Endothelial cell of umbilical vein (primary cell): ENCODE measurements around the gene SLC2A1. TPM values are rescaled to one million over a fixed set of nuclear protein-coding genes. Genes with fewer than 3 reads are reported as not detected.
A peak's percentile ranks its signal among the peaks of the same experiment; 100 is the strongest.

Experiments used
- BruUV-seq: library from RNA; stranded (reverse); fragments of 400-500 nt; replicated peaks from 2 replicates; lab custom pipeline; 2021; lab: Mats Ljungman, UMichigan
- CTCF ChIA-PET: fragments of 300-600, 350-600 bp; sonication (Branson Sonifier 250); formaldehyde crosslinking; loops from one replicate; lab custom pipeline; 2021; ENCODE audit warnings: antibody characterized with exemption, inconsistent platforms; lab: Charles Lee
- POLR2A ChIA-PET: fragments of 300-600, 350-600 bp; sonication (Branson Sonifier 250); formaldehyde crosslinking; loops from one replicate; lab custom pipeline; 2021; ENCODE audit warnings: antibody characterized with exemption, inconsistent platforms; lab: Charles Lee
- DNase-seq: peaks from one replicate; pipeline ENCODE4 v3.0.0-alpha.2; 2011; ENCODE audit warnings: low read depth, low spot score
- FAIRE-seq: peaks from 2 replicates; lab custom pipeline; 2011; peaks lifted over from hg19 to GRCh38; lab: Jason Lieb, UNC
- H2AFZ ChIP-seq: 2 replicates; pipeline ENCODE4 v1.6.0; 2012; ENCODE audit warnings: low read depth, low read length, control low read depth, inconsistent platforms
- H3K27ac ChIP-seq: 2 replicates; pipeline ENCODE4 v1.5.1; 2011; ENCODE audit warnings: low read depth, mild to moderate bottlenecking, control low read depth, low read length, moderate library complexity; ENCODE audit not compliant: insufficient read depth
- H3K27me3 ChIP-seq, 2 experiments: 2 replicates each; pipeline versions ENCODE4 v1.6.0 to v1.6.1; 2011; ENCODE audit warnings: low read length in 2 of 2, mixed read lengths in 1 of 2; ENCODE audit not compliant: control insufficient read depth in 2 of 2, insufficient read depth in 2 of 2
- H3K36me3 ChIP-seq, 2 experiments: 2 replicates in 1 of 2; 3 replicates in 1 of 2; pipeline ENCODE4 v1.5.1; 2011; ENCODE audit warnings: low read length in 2 of 2, mild to moderate bottlenecking in 1 of 2, moderate library complexity in 1 of 2; ENCODE audit not compliant: control insufficient read depth in 2 of 2, insufficient read depth in 2 of 2; ENCODE audit errors: extremely low read depth in 1 of 2
- H3K4me1 ChIP-seq: 3 replicates; pipeline ENCODE4 v1.5.1; 2011; ENCODE audit warnings: mild to moderate bottlenecking, low read length; ENCODE audit not compliant: control insufficient read depth, insufficient read depth; ENCODE audit errors: extremely low read depth
- H3K4me2 ChIP-seq: 2 replicates; pipeline ENCODE4 v1.6.1; 2011; ENCODE audit warnings: low read length, control low read depth, mixed read lengths; ENCODE audit not compliant: insufficient read depth
- H3K4me3 ChIP-seq, 3 experiments: fragments of 200-600 bp in 1 of 3; sonication (generic), shearing (Covaris generic) in 1 of 3; replicated peaks in 1 of 3; 2 replicates each; pipeline ENCODE4 v1.5.1; 2011 to 2016; ENCODE audit warnings: control low read depth in 3 of 3, low read length in 3 of 3, mild to moderate bottlenecking in 2 of 3, inconsistent platforms in 1 of 3, low read depth in 1 of 3, moderate library complexity in 1 of 3; ENCODE audit not compliant: insufficient read depth in 1 of 3
- H3K79me2 ChIP-seq: 2 replicates; pipeline ENCODE4 v1.6.0; 2012; ENCODE audit warnings: low read length, inconsistent platforms; ENCODE audit not compliant: control insufficient read depth, insufficient read depth
- H3K9ac ChIP-seq: replicated peaks from 2 replicates; pipeline ENCODE3; 2011; ENCODE audit warnings: low read length, control low read depth; ENCODE audit not compliant: insufficient read depth; ENCODE audit errors: extremely low read depth
- H3K9me1 ChIP-seq: replicated peaks from 3 replicates; pipeline ENCODE4 v1.6.0; 2011; ENCODE audit warnings: mild to moderate bottlenecking, low read length; ENCODE audit not compliant: control insufficient read depth, insufficient read depth; ENCODE audit errors: extremely low read depth
- H3K9me3 ChIP-seq: replicated peaks from 2 replicates; pipeline ENCODE4 v1.5.1; 2012; ENCODE audit warnings: low read length, inconsistent platforms; ENCODE audit not compliant: control insufficient read depth, insufficient read depth
- H4K20me1 ChIP-seq: replicated peaks from 2 replicates; pipeline ENCODE3; 2011; ENCODE audit warnings: mild to moderate bottlenecking, low read length; ENCODE audit not compliant: control insufficient read depth, insufficient read depth; ENCODE audit errors: extremely low read depth
- EZH2 ChIP-seq: IDR thresholded peaks from 2 replicates; pipeline ENCODE4 v1.6.1; 2012; ENCODE audit warnings: borderline replicate concordance, low read depth, mild to moderate bottlenecking, moderate library complexity, low read length, inconsistent platforms; ENCODE audit not compliant: severe bottlenecking
- FOS ChIP-seq: IDR thresholded peaks from 2 replicates; pipeline ENCODE4 v1.6.1; 2011; ENCODE audit warnings: mild to moderate bottlenecking, low read length, moderate library complexity, borderline replicate concordance; ENCODE audit not compliant: insufficient read depth
- GATA2 ChIP-seq: IDR thresholded peaks from 2 replicates; pipeline ENCODE4 v1.7.0; 2011; ENCODE audit warnings: low read depth, mild to moderate bottlenecking, moderate library complexity, mixed read lengths, low read length; ENCODE audit not compliant: insufficient read length, insufficient read depth
- JUN ChIP-seq: IDR thresholded peaks from 2 replicates; pipeline ENCODE4 v1.6.1; 2011; ENCODE audit warnings: borderline replicate concordance, low read depth; ENCODE audit not compliant: insufficient read length, insufficient read depth
- MAX ChIP-seq: IDR thresholded peaks from 2 replicates; pipeline ENCODE4 v1.6.1; 2011; ENCODE audit not compliant: insufficient read depth, insufficient read length
- MYC ChIP-seq: IDR thresholded peaks from one replicate; pipeline ENCODE4 v1.6.1; 2011; ENCODE audit warnings: mild to moderate bottlenecking, low read depth, low read length
- POLR2A ChIP-seq: IDR thresholded peaks from 2 replicates; pipeline ENCODE4 v1.6.1; 2012; ENCODE audit warnings: low read depth, mild to moderate bottlenecking, control low read depth, low read length
- POLR2AphosphoS5 ChIP-seq: IDR thresholded peaks from 2 replicates; pipeline ENCODE4 v1.6.1; 2012; ENCODE audit warnings: low read depth, mild to moderate bottlenecking, control low read depth, low read length, moderate library complexity; ENCODE audit not compliant: insufficient read depth
- dilution Hi-C: fragments of 300-500 bp; cut with MboI; formaldehyde crosslinking; loops from one replicate; pipeline ENCODE4 v1.15.0; 2019; ENCODE audit warnings: low sequenced_read_pairs; ENCODE audit not compliant: extremely low pct_ligation_motif_present
- intact Hi-C: fragments of 100-400 bp; cut with micrococcal nuclease; formaldehyde crosslinking; loops from one replicate; pipeline ENCODE4 v1.10.0; 2022
- polyA plus RNA-seq, 4 experiments: library from polyadenylated mRNA; depleted of rRNA in 3 of 4; stranded (reverse) in 3 of 4; unstranded in 1 of 4; fragments of >200 nt; gene quantifications; 2 replicates each; pipeline versions ENCODE4 v1.2.1 to v1.2.3, GENCODE V29; 2011 to 2012; ENCODE audit warnings: missing spikeins in 1 of 4
- total RNA-seq: library from RNA; stranded (reverse); gene quantifications from 2 replicates; pipeline ENCODE4 v1.2.3, GENCODE V29; 2021
- TF ChIP-seq, protein P1 (sequence below), 2 donors: IDR thresholded peaks; 1 replicate in 1 of 2; 2 replicates in 1 of 2; pipeline ENCODE4 v1.5.1; 2011; ENCODE audit warnings: low read length in 2 of 2, mild to moderate bottlenecking in 2 of 2, moderate library complexity in 2 of 2, control low read depth in 1 of 2, inconsistent platforms in 1 of 2, low read depth in 1 of 2; ENCODE audit not compliant: insufficient read depth in 1 of 2; ENCODE audit errors: extremely low read depth in 1 of 2

The SLC2A1 gene
- total and polyA plus RNA-seq, 2 donors (not counting 3 experiments of a cell fraction or from before 2014, with no cell fraction given) = 42.2 to 46.5 TPM

DNA sequence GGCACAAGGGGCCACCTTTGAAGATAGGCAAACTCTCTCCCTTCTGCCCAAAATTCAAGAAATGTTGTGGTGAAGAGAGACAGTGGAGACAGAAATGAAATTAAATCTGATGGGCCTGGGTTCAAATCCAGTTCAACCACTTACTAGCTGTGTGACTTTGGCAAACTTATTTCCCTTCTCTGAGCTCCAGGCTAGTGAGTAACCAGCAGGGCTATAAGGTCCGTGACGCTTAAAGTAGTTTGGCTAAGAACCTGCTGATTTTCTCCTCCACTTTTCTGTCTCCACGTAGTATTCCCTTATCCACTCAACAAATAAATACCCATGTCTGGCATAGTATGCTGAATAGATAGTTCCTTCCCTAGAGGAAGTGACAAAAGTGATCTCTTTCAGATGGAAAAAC, 1.9 kb downstream of the SLC2A1 start:
- H3K36me3 ChIP-seq = no peaks in the 10 kb centered on the region

More for the DNA sequence above, 1.9 kb downstream of the SLC2A1 start:
- DNase-seq (no peak), FAIRE-seq (peak; percentile 31)
- dilution Hi-C loops = no loop called here
- H3K4me1 ChIP-seq = peaks cover 16% of the 10 kb centered on the region
- H3K9ac ChIP-seq = peak overlapping the region; percentile 77
- POLR2A ChIA-PET = no interaction called here
- no peaks in the 10 kb centered on the region for H3K9me1 ChIP-seq
- no TSS peak for BruUV-seq
- H3K4me2 ChIP-seq = peak overlapping the region; percentile 70
- no peak overlapping the region for H2AFZ ChIP-seq
- H3K4me3 ChIP-seq = no peak overlapping the region
- intact Hi-C loops = no loop called here
- no peak overlapping the region for H3K27ac ChIP-seq
- peaks cover 16% of the 10 kb centered on the region for H3K79me2 ChIP-seq
- CTCF ChIA-PET = interaction anchor here (1.0 to 3.5 kb wide), 4 partner anchors 32 to 117 kb away, joined by 4 to 17 read pairs (median 6); no protein-coding TSS in a partner anchor
- no peaks in the 10 kb centered on the region for H4K20me1 ChIP-seq
- H3K27me3 ChIP-seq = no peaks in the 10 kb centered on the region
- no peaks in the 10 kb centered on the region for H3K9me3 ChIP-seq
- no peak for TF ChIP-seq FOS
- no peak for TF ChIP-seq POLR2A
- no peak for TF ChIP-seq EZH2
- no peak for TF ChIP-seq MAX
- TF ChIP-seq, protein P1, sequence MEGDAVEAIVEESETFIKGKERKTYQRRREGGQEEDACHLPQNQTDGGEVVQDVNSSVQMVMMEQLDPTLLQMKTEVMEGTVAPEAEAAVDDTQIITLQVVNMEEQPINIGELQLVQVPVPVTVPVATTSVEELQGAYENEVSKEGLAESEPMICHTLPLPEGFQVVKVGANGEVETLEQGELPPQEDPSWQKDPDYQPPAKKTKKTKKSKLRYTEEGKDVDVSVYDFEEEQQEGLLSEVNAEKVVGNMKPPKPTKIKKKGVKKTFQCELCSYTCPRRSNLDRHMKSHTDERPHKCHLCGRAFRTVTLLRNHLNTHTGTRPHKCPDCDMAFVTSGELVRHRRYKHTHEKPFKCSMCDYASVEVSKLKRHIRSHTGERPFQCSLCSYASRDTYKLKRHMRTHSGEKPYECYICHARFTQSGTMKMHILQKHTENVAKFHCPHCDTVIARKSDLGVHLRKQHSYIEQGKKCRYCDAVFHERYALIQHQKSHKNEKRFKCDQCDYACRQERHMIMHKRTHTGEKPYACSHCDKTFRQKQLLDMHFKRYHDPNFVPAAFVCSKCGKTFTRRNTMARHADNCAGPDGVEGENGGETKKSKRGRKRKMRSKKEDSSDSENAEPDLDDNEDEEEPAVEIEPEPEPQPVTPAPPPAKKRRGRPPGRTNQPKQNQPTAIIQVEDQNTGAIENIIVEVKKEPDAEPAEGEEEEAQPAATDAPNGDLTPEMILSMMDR (IDR thresholded peaks at IDR 0.05; ENCODE audit: extremely low read depth in 1 of 2, insufficient read depth in 1 of 2, low read depth in 1 of 2, low read length in 2 of 2) = no peak
- no peak for TF ChIP-seq MYC
- no peak for TF ChIP-seq JUN
- TF ChIP-seq POLR2AphosphoS5 = no peak
- no peak for TF ChIP-seq GATA2
